ENCODE data around the gene FAM110C. TPM values are rescaled to one million over a fixed set of nuclear protein-coding genes. Genes with fewer than 3 reads are reported as not detected.

FAM110C gene
- total RNA-seq: 1 to 10 TPM in 3 of 4 donors, under 1 TPM in 1; 0.98 to 3.7 (median 1.5) TPM

GRCh38 chr2:46471-47345 lies at the start of gene FAM110C:
Gene FAM110C, minus strand, starts transcription at chr2:46505. Its CDS starts 120 bp downstream, at chr2:46385.
- no peak for TF ChIP-seq CTCF (IDR thresholded peaks at IDR 0.05)
- TF ChIP-seq POLR2AphosphoS5 (IDR thresholded peaks at IDR 0.05): peak in 1 of 2 donors; percentile 30
- no peak for TF ChIP-seq EP300 (IDR thresholded peaks at IDR 0.05)
- H3K4me1 ChIP-seq: peaks cover 4 to 28% (median 26%) of the 10 kb centered on the region in 4 donors
- H3K36me3 ChIP-seq: no peaks in the 10 kb centered on the region
- peaks cover 0 to 55% (median 20%) of the 10 kb centered on the region in 4 donors for H3K27me3 ChIP-seq
- 2% methylated on average over 10 of the region's 75 CpGs for WGBS
- peak within 1 kb of the TSS; percentile 57 to 70 (median 63) for H3K27ac ChIP-seq (replicated peaks in 1 of 4)
- H3K4me3 ChIP-seq: peak within 1 kb of the TSS; percentile 57 to 70 (median 60)
- H3K9me3 ChIP-seq: no peaks in the 10 kb centered on the region
- intact Hi-C loops (cut with DNase I): no loop called here
- DNase-seq (ENCODE audit: extremely low spot score): no peak

GRCh38 chr2:92326-92725 lies 46.0 kb upstream of the FAM110C start:
- Histone ChIP-seq H3K27ac (replicated peaks in 1 of 4) (no peak overlapping the region), H3K4me1 (no peaks in the 10 kb centered on the region), H3K9me3 (peaks cover 0 to under 1% (median 0%) of the 10 kb centered on the region in 4 donors), H3K4me3 (no peak overlapping the region), H3K27me3 (peaks cover 0 to 12% (median 0%) of the 10 kb centered on the region in 4 donors), H3K36me3 (no peaks in the 10 kb centered on the region)
- DNase-seq (ENCODE audit: extremely low spot score): no peak
- intact Hi-C loops (cut with DNase I): no loop called here
- TF ChIP-seq POLR2A (IDR thresholded peaks at IDR 0.05; ENCODE audit: low read depth): no peak
- no peak for TF ChIP-seq EP300 (IDR thresholded peaks at IDR 0.05)
- no peak for TF ChIP-seq CTCF (IDR thresholded peaks at IDR 0.05)
- no peak for TF ChIP-seq POLR2AphosphoS5 (IDR thresholded peaks at IDR 0.05)
- 67% methylated on average over 1 of the region's 3 CpGs for WGBS

GRCh38 chr2:90645-91312 lies 44.5 kb upstream of the FAM110C start:
- H3K4me3 ChIP-seq: no peak overlapping the region
- 94% methylated on average over 25 of the region's 25 CpGs for WGBS
- no peaks in the 10 kb centered on the region for H3K4me1 ChIP-seq
- no peak for DNase-seq (ENCODE audit: extremely low spot score)
- H3K27me3 ChIP-seq: peaks cover 0 to 12% (median 0%) of the 10 kb centered on the region in 4 donors
- intact Hi-C loops (cut with DNase I): no loop called here
- H3K36me3 ChIP-seq: no peaks in the 10 kb centered on the region
- TF ChIP-seq CTCF (IDR thresholded peaks at IDR 0.05) (no peak), POLR2AphosphoS5 (IDR thresholded peaks at IDR 0.05) (no peak), EP300 (IDR thresholded peaks at IDR 0.05) (no peak), POLR2A (IDR thresholded peaks at IDR 0.05; ENCODE audit: low read depth) (no peak)
- no peak overlapping the region for H3K27ac ChIP-seq (replicated peaks in 1 of 4)
- no peaks in the 10 kb centered on the region for H3K9me3 ChIP-seq

GRCh38 chr2:85761-86160 lies 39.5 kb upstream of the FAM110C start:
- Histone ChIP-seq H3K4me1 (no peaks in the 10 kb centered on the region), H3K36me3 (no peaks in the 10 kb centered on the region), H3K27me3 (peaks cover 0 to under 1% (median 0%) of the 10 kb centered on the region in 4 donors), H3K4me3 (no peak overlapping the region), H3K27ac (replicated peaks in 1 of 4) (no peak overlapping the region), H3K9me3 (no peaks in the 10 kb centered on the region)
- TF ChIP-seq POLR2AphosphoS5 (IDR thresholded peaks at IDR 0.05) (no peak), CTCF (IDR thresholded peaks at IDR 0.05) (no peak), EP300 (IDR thresholded peaks at IDR 0.05) (no peak), POLR2A (IDR thresholded peaks at IDR 0.05; ENCODE audit: low read depth) (no peak)
- intact Hi-C loops (cut with DNase I): no loop called here
- WGBS: 86% methylated on average over 4 of the region's 4 CpGs
- no peak for DNase-seq (ENCODE audit: extremely low spot score)

Data from esophagus muscularis mucosa (tissue), 4 donors.